Esophagus muscularis mucosa (tissue), 3 donors: ENCODE measurements around the gene MGAT4C.

Experiments used
- POLR2A ChIP-seq: fragments of 450-650 bp; IDR thresholded peaks from one replicate; pipeline ENCODE4 v1.6.1; 2017; ENCODE audit warnings: antibody characterized with exemption, moderate library complexity, mild to moderate bottlenecking, low read depth
- TF ChIP-seq, protein P1 (sequence below), 3 experiments: fragments of 200-600 bp in 2 of 3; fragments of 450-650 bp in 1 of 3; sonication (generic) in 2 of 3; IDR thresholded peaks; one replicate each; pipeline ENCODE4 v1.5.1; 2017 to 2019; ENCODE audit warnings: antibody characterized with exemption in 3 of 3, mild to moderate bottlenecking in 2 of 3, moderate library complexity in 1 of 3

- no peak for TF ChIP-seq POLR2A
- TF ChIP-seq, protein P1, sequence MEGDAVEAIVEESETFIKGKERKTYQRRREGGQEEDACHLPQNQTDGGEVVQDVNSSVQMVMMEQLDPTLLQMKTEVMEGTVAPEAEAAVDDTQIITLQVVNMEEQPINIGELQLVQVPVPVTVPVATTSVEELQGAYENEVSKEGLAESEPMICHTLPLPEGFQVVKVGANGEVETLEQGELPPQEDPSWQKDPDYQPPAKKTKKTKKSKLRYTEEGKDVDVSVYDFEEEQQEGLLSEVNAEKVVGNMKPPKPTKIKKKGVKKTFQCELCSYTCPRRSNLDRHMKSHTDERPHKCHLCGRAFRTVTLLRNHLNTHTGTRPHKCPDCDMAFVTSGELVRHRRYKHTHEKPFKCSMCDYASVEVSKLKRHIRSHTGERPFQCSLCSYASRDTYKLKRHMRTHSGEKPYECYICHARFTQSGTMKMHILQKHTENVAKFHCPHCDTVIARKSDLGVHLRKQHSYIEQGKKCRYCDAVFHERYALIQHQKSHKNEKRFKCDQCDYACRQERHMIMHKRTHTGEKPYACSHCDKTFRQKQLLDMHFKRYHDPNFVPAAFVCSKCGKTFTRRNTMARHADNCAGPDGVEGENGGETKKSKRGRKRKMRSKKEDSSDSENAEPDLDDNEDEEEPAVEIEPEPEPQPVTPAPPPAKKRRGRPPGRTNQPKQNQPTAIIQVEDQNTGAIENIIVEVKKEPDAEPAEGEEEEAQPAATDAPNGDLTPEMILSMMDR (IDR thresholded peaks at IDR 0.05): no peak
Observed at GRCh38 chr12:85979641-85980040, 276.6 kb downstream of the MGAT4C start.
